HCT116 (cell line): Measurements from ENCODE around the gene MRPL44. TPM values are rescaled to one million over a fixed set of nuclear protein-coding genes. Genes with fewer than 3 reads are reported as not detected.

Experiments used
- ATAC-seq: fragments of 200-7000 bp; cut with Tn5 transposase; 2 replicates; pipeline ENCODE4 v1.9.1; 2020; ENCODE audit warnings: mild to moderate bottlenecking, moderate library complexity
- BruUV-seq: library from RNA; stranded (reverse); fragments of 400-500 nt; replicated peaks from 2 replicates; lab custom pipeline; 2021; lab: Mats Ljungman, UMichigan
- CTCF ChIA-PET: fragments of 300-600 bp; sonication (Branson Sonifier 250); formaldehyde crosslinking; loops from one replicate; lab custom pipeline; 2021; ENCODE audit warnings: antibody characterized with exemption; lab: Charles Lee
- POLR2A ChIA-PET: fragments of 300-600, 350-600 bp; sonication (Branson Sonifier 250); formaldehyde crosslinking; loops from one replicate; lab custom pipeline; 2021; ENCODE audit warnings: antibody characterized with exemption; lab: Charles Lee
- RAD21 ChIA-PET, 2 experiments: fragments of 300-600 bp; sonication (Branson Sonifier 250); formaldehyde crosslinking; loops; one replicate each; lab custom pipeline; 2023; ENCODE audit warnings: low total read pairs in 2 of 2; ENCODE audit not compliant: uncharacterized antibody in 2 of 2, unreplicated experiment in 2 of 2, low non-redundant PET in 1 of 2; lab: Charles Lee
- DNase-seq: peaks from one replicate; pipeline ENCODE4 v3.0.0-alpha.2; 2010; ENCODE audit warnings: low read depth, low spot score
- H2AFZ ChIP-seq: fragments of 200-600 bp; shearing (Covaris generic), sonication (generic); 2 replicates; pipeline ENCODE4 v1.6.1; 2017; ENCODE audit warnings: low read depth, mixed run types, mixed read lengths, antibody characterized with exemption, low read length; ENCODE audit not compliant: poor library complexity, severe bottlenecking
- H3K27ac ChIP-seq: 2 replicates; pipeline ENCODE4 v1.5.1; 2012; ENCODE audit warnings: low read depth, low read length
- H3K27me3 ChIP-seq: fragments of 200-600 bp; sonication (generic); 2 replicates; pipeline ENCODE4 v1.6.1; 2016; ENCODE audit warnings: mixed run types, low read length, mixed read lengths; ENCODE audit not compliant: insufficient read depth
- H3K36me3 ChIP-seq, 2 experiments: fragments of 200-500 bp in 1 of 2; fragments of 200-600 bp in 1 of 2; sonication (Bioruptor generic) in 1 of 2; sonication (generic) in 1 of 2; 2 replicates each; pipeline versions ENCODE4 v1.5.1 to v1.6.1; 2014 to 2016; ENCODE audit warnings: low read length in 2 of 2, inconsistent platforms in 1 of 2, mixed read lengths in 1 of 2, mixed run types in 1 of 2; ENCODE audit not compliant: insufficient read depth in 2 of 2, control insufficient read depth in 1 of 2
- H3K4me1 ChIP-seq, 2 experiments: fragments of 200-600 bp in 1 of 2; sonication (generic) in 1 of 2; 2 replicates each; pipeline versions ENCODE4 v1.5.1 to v1.6.1; 2012 to 2017; ENCODE audit warnings: low read length in 2 of 2, inconsistent platforms in 1 of 2, mild to moderate bottlenecking in 1 of 2, mixed read lengths in 1 of 2, mixed run types in 1 of 2, moderate library complexity in 1 of 2; ENCODE audit not compliant: insufficient read depth in 2 of 2, control insufficient read depth in 1 of 2
- H3K4me2 ChIP-seq: fragments of 200-600 bp; sonication (generic); 2 replicates; pipeline ENCODE4 v1.6.1; 2017; ENCODE audit warnings: mixed run types, low read length, mixed read lengths
- H3K4me3 ChIP-seq, 2 experiments: fragments of 200-600 bp in 1 of 2; sonication (generic) in 1 of 2; replicated peaks in 1 of 2; 2 replicates each; pipeline ENCODE4 v1.5.1; 2011 to 2016; ENCODE audit warnings: low read length in 2 of 2, control low read depth in 1 of 2, low read depth in 1 of 2, mild to moderate bottlenecking in 1 of 2, mixed read lengths in 1 of 2, mixed run types in 1 of 2
- H3K79me2 ChIP-seq: fragments of 200-600 bp; sonication (generic); 2 replicates; pipeline ENCODE4 v1.6.1; 2017; ENCODE audit warnings: mild to moderate bottlenecking, mixed run types, low read length, moderate library complexity, mixed read lengths; ENCODE audit not compliant: insufficient read depth
- H3K9ac ChIP-seq: fragments of 200-600 bp; sonication (generic); 2 replicates; pipeline ENCODE4 v1.6.1; 2016; ENCODE audit warnings: low read length, mixed read lengths
- H3K9me2 ChIP-seq: fragments of 200-600 bp; sonication (generic), shearing (Covaris generic); 2 replicates; pipeline ENCODE4 v1.6.1; 2017; ENCODE audit warnings: mixed run types, mild to moderate bottlenecking, moderate library complexity; ENCODE audit not compliant: insufficient read depth
- H3K9me3 ChIP-seq, 2 experiments: fragments of 200-500 bp in 1 of 2; fragments of 200-600 bp in 1 of 2; sonication (Bioruptor generic) in 1 of 2; sonication (generic) in 1 of 2; 2 replicates each; pipeline ENCODE4 v1.6.1; 2014 to 2017; ENCODE audit warnings: low read length in 2 of 2, mixed read lengths in 2 of 2, inconsistent platforms in 1 of 2, low read depth in 1 of 2, mild to moderate bottlenecking in 1 of 2, mixed run types in 1 of 2, moderate library complexity in 1 of 2; ENCODE audit not compliant: control insufficient read depth in 1 of 2, insufficient read depth in 1 of 2
- H4K20me1 ChIP-seq: fragments of 200-600 bp; sonication (generic), shearing (Covaris generic); 2 replicates; pipeline ENCODE4 v1.6.1; 2017; ENCODE audit warnings: mixed run types, mild to moderate bottlenecking, moderate library complexity; ENCODE audit not compliant: insufficient read depth
- CBX3 ChIP-seq: IDR thresholded peaks from 2 replicates; pipeline ENCODE4 v1.6.1; 2012; ENCODE audit warnings: low read depth
- CEBPB ChIP-seq: IDR thresholded peaks from 2 replicates; pipeline ENCODE4 v1.6.1; 2012; ENCODE audit warnings: low read depth
- EZH2 ChIP-seq: fragments of 200-600 bp; sonication (generic); IDR thresholded peaks from 2 replicates; pipeline ENCODE4 v1.6.1; 2017; ENCODE audit warnings: antibody characterized with exemption, mixed run types
- EZH2phosphoT487 ChIP-seq: fragments of 200-600 bp; IDR thresholded peaks from 2 replicates; pipeline ENCODE4 v1.6.1; 2018; ENCODE audit warnings: antibody characterized with exemption, borderline replicate concordance
- POLR2A ChIP-seq: IDR thresholded peaks from 2 replicates; pipeline ENCODE4 v1.7.0; 2011; ENCODE audit warnings: borderline replicate concordance; ENCODE audit not compliant: insufficient read depth, insufficient read length; ENCODE audit errors: extremely low read depth
- RAD21 ChIP-seq: IDR thresholded peaks from 2 replicates; pipeline ENCODE4 v1.6.1; 2012; ENCODE audit warnings: low read depth, mild to moderate bottlenecking
- REST ChIP-seq: IDR thresholded peaks from 2 replicates; pipeline ENCODE4 v1.6.1; 2012; ENCODE audit warnings: low read depth
- SP1 ChIP-seq: IDR thresholded peaks from 2 replicates; pipeline ENCODE4 v1.6.1; 2012; ENCODE audit warnings: low read depth
- TCF7L2 ChIP-seq: IDR thresholded peaks from 2 replicates; pipeline ENCODE4 v1.7.0; 2011; ENCODE audit warnings: borderline replicate concordance, inconsistent platforms; ENCODE audit not compliant: insufficient read depth, insufficient read length; ENCODE audit errors: extremely low read depth
- intact Hi-C: fragments of 100-400 bp; cut with micrococcal nuclease; formaldehyde crosslinking; loops from 2 replicates; pipeline ENCODE4 v1.10.0; 2022
- total RNA-seq: library from RNA; stranded (reverse); gene quantifications from one replicate; pipeline ENCODE4 v1.2.1, GENCODE V29; 2021; ENCODE audit not compliant: unreplicated experiment
- TF ChIP-seq, protein P1 (sequence below): IDR thresholded peaks from 2 replicates; pipeline ENCODE4 v1.6.1; 2012
- TF ChIP-seq, protein P2 (sequence below): IDR thresholded peaks from 2 replicates; pipeline ENCODE4 v1.6.1; 2011; ENCODE audit warnings: mild to moderate bottlenecking, low read length, moderate library complexity; ENCODE audit not compliant: insufficient replicate concordance; ENCODE audit errors: extremely low read depth

The MRPL44 gene
- total RNA-seq, 1 experiment from 2014 or later: 45.8 TPM

- no peak overlapping the region for H3K4me2 ChIP-seq
- H3K27me3 ChIP-seq: no peaks in the 10 kb centered on the region
- intact Hi-C loops: loop anchor here (1.0 to 10.0 kb wide), 2 partner anchors 155 to 294 kb away; no protein-coding TSS in a partner anchor
- no peak overlapping the region for H3K27ac ChIP-seq
- H3K9me3 ChIP-seq: no peaks in the 10 kb centered on the region
- H3K9me2 ChIP-seq: no peaks in the 10 kb centered on the region
- no peaks in the 10 kb centered on the region for H3K79me2 ChIP-seq
- H3K9ac ChIP-seq: no peak overlapping the region
- no TSS peak for BruUV-seq
- RAD21 ChIA-PET: interaction anchor here (1.4 to 1.9 kb wide), 2 partner anchors 295 kb away, joined by 4 to 6 read pairs; no protein-coding TSS in a partner anchor
- no peak overlapping the region for H2AFZ ChIP-seq
- H3K4me1 ChIP-seq: peaks cover 0 to 9% of the 10 kb centered on the region in 2 experiments; a peak in 2 of 4 replicates
- H4K20me1 ChIP-seq: no peaks in the 10 kb centered on the region
- no peaks in the 10 kb centered on the region; a peak in 1 of 4 replicates for H3K36me3 ChIP-seq
- POLR2A ChIA-PET: no interaction called here
- no peak overlapping the region for H3K4me3 ChIP-seq
- ATAC-seq (peak; percentile 53), DNase-seq (no peak)
- TF ChIP-seq RAD21 (no peak), POLR2A (no peak), SP1 (no peak), CBX3 (no peak), REST (no peak), EZH2phosphoT487 (no peak), EZH2 (no peak), TCF7L2 (no peak), CEBPB (no peak)
- TF ChIP-seq, protein P1, sequence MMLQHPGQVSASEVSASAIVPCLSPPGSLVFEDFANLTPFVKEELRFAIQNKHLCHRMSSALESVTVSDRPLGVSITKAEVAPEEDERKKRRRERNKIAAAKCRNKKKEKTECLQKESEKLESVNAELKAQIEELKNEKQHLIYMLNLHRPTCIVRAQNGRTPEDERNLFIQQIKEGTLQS: no peak
- TF ChIP-seq, protein P2, sequence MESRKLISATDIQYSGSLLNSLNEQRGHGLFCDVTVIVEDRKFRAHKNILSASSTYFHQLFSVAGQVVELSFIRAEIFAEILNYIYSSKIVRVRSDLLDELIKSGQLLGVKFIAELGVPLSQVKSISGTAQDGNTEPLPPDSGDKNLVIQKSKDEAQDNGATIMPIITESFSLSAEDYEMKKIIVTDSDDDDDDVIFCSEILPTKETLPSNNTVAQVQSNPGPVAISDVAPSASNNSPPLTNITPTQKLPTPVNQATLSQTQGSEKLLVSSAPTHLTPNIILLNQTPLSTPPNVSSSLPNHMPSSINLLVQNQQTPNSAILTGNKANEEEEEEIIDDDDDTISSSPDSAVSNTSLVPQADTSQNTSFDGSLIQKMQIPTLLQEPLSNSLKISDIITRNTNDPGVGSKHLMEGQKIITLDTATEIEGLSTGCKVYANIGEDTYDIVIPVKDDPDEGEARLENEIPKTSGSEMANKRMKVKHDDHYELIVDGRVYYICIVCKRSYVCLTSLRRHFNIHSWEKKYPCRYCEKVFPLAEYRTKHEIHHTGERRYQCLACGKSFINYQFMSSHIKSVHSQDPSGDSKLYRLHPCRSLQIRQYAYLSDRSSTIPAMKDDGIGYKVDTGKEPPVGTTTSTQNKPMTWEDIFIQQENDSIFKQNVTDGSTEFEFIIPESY: no peak
- CTCF ChIA-PET: interaction anchor here (1.0 to 2.1 kb wide), 3 partner anchors 20 to 298 kb away, joined by 5 to 7 read pairs (median 5); no protein-coding TSS in a partner anchor
Observed at GRCh38 chr2:223989856-223990232, 32.6 kb downstream of the MRPL44 start.
